VCaP (cell line): ENCODE data around the gene FMO1.
A peak's percentile ranks its signal among the peaks of the same experiment; 100 is the strongest.

ENCODE experiments used
- H3K27ac ChIP-seq: fragments of 450-650 bp; 2 replicates; pipeline ENCODE4 v1.5.1; 2017
- TF ChIP-seq, protein P1 (sequence below): fragments of 450-650 bp; conservative IDR thresholded peaks from 2 replicates; pipeline ENCODE4 v1.5.1; 2017; ENCODE audit warnings: mild to moderate bottlenecking, moderate library complexity

The FMO1 gene

DNA sequence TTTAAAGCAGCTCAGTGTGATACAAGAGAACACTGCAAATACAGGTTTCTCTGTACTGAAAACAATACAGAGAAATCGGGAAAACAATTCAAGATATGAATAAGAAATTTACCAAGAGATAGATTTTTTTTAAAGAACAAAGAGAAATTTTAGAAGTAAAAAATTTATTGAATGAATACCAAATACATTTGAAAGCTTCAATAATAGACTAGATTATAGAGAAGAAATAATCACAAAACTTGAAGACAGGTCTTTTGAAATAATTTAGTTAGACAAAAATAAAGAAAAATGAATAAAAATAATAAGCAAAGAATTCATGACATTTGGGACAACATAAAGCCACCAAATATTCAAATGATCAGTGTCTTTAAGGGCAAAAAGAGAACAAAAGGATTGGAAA, 52.1 kb downstream of the FMO1 start:
- TF ChIP-seq, protein P1, sequence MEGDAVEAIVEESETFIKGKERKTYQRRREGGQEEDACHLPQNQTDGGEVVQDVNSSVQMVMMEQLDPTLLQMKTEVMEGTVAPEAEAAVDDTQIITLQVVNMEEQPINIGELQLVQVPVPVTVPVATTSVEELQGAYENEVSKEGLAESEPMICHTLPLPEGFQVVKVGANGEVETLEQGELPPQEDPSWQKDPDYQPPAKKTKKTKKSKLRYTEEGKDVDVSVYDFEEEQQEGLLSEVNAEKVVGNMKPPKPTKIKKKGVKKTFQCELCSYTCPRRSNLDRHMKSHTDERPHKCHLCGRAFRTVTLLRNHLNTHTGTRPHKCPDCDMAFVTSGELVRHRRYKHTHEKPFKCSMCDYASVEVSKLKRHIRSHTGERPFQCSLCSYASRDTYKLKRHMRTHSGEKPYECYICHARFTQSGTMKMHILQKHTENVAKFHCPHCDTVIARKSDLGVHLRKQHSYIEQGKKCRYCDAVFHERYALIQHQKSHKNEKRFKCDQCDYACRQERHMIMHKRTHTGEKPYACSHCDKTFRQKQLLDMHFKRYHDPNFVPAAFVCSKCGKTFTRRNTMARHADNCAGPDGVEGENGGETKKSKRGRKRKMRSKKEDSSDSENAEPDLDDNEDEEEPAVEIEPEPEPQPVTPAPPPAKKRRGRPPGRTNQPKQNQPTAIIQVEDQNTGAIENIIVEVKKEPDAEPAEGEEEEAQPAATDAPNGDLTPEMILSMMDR = no peak
- H3K27ac ChIP-seq = no peak overlapping the region

DNA sequence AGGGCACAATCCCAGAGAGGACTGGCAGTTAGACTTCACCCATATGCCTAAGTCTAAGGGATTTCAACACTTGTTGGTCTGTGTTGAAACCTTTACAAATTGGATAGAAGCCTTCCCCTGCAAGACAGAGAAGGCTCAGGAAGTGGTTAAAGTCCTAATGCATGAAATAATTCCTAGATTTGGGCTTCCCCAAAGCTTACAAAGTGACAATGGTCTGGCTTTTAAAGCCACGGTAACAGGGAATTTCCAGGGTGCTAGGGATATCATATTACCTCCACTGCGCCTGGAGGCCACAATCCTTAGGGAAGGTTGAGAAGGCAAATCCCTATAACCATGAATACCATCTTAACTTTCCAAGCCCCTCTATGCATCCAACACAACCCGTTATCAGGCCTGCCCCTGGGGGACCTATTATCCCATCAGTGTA, 62.4 kb downstream of the FMO1 start:
- TF ChIP-seq, protein P1 = no peak
- no peak overlapping the region for H3K27ac ChIP-seq

DNA sequence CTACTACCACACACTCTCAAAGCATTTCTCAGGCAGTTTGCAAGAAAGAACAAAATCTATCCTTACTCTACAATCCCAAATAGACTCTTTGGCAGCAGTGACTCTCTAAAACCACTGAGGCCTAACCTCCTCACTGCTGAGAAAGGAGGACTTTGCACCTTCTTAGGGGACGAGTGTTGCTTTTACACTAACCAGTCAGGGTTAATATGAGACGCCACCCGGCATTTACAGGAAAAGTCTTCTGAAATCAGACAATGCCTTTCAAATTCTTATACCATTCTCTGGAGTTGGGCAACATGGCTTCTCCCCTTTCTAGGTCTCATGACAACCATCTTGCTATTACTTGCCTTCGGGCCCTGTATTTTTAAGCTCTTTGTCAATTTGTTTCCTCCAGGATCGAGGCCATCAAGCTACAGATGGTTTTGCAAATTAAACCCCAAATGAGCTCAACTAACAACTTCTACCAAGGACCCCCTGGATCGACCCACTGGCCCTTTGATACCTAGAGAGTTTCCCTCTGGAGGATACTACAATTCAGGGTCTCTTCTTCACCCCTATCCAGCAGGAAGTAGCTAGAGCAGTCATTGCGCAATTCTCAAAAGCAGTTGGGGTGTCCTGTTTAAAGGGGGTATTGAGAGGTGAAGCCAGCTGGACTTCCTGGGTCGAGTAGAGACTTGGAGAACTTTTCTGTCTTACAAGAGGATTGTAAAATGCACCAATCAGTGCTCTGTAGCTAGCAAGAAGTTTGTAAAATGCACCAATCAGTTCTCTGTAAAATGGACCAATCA, 63.7 kb downstream of the FMO1 start:
- H3K27ac ChIP-seq = no peak overlapping the region
- TF ChIP-seq, protein P1 = no peak

DNA sequence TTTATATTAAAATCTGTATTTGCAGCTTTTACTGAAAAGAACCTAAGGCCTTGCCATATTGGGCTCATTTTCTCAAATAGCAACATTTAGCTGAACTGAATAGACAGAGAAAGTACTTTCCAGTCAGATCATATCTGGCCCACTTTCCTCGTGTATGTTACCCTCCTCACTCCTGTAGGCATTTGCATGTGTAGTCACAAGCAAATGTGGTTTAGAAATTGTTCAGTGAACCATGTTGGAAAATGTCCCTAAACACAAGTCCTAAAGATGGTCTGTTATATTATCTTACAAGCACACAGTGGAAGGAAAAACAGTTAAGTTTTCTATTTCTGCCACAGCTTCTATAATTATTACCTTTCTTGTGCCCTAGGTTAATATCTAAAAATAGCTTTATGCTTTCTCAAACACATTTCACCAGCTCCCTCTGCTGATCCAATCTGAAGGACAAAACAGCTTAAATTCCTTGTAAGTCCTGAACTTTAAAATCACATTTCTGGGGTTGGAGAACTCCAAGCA, 65.1 kb downstream of the FMO1 start:
- H3K27ac ChIP-seq = no peak overlapping the region
- TF ChIP-seq, protein P1 = no peak

DNA sequence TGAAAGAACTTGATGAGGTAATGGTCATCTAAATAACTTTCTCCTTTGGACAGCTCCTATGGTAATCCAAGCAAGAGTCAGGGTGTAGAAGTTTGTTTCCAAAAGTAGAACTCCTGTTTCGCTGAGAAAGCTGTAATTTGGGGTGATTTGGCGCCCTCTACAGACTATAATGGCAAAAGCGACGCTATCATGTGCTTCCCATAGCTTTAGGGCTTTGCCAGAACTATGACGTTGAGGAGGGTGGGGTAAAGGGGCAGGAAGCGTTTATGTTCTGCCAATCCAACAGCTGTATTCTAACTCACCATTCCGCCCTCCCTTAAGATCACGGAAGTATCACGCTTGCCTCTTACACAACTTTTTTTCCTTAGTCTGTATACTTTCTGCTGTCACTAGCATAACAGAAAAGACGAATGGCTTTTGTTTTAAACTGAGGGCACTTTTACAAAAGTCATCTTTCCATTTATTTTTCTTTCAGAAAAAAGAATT, 65.6 kb downstream of the FMO1 start, which contains the start of gene FMO4:
Gene FMO4, plus strand, starts transcription at position 349 of the 486 bp plus-strand sequence. CDS start 5,643 bp downstream, outside the sequence.
- TF ChIP-seq, protein P1 = peak; percentile 87
- H3K27ac ChIP-seq = no peak within 1 kb of the TSS

DNA sequence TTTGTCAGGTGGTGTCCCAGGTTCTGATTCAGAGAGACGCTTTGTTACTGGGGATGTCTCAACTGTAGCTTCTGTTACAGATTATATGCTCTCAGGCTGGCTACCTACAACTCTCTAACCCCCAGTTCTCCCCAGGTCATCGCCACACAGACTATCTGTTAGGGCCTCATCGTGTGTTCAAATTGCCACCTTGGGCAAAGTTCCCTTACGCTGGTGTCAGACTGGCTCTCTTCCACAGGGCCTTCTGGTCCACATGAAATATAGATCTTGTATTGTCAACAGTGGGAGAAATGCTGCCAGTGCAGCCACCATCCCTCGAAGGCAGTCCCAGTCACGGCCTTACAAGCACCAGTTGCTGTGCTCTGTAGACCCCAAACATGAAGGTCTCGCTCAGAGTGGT, 81.0 kb downstream of the FMO1 start:
- no peak overlapping the region for H3K27ac ChIP-seq
- TF ChIP-seq, protein P1 = no peak

DNA sequence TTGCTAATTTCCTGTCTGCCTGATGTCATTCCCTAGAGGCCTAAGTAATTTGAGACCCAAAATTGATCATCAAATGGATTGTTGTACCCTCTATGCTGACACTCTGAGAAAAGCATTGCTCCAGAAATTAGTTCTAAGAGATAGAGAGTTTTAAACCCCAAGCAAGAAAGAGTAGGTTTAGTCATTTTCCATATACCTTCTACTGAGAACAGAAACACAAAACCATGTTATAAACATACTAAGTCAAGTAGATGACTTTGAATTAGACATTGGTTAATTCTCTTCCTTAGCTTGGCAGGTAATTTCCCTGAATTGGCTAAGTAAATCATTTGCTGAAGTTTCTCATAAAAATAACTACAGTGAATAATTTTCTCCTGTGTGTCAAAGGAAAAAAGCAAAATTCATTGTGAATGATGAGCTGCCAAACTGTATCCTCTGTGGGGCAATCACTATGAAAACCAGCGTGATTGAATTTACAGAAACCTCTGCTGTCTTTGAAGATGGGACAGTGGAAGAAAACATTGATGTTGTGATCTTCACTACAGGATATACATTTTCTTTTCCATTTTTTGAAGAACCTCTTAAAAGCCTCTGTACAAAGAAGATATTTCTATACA, 85.8 kb downstream of the FMO1 start:
- TF ChIP-seq, protein P1 = no peak

More for the DNA sequence above, 85.8 kb downstream of the FMO1 start:
- H3K27ac ChIP-seq = no peak overlapping the region
